Right lobe of liver (tissue), 4 donors: Measurements from ENCODE around the gene GOLT1A.

ENCODE experiments used
- CTCF ChIP-seq, 4 donors: fragments of 200-600 bp in 3 of 4; fragments of 450-650 bp in 1 of 4; IDR thresholded peaks; one replicate each; pipeline versions ENCODE4 v1.5.1 to v1.8.0; 2016 to 2022; ENCODE audit warnings: antibody characterized with exemption in 4 of 4, mild to moderate bottlenecking in 2 of 4
- POLR2A ChIP-seq: fragments of 450-650 bp; IDR thresholded peaks from one replicate; pipeline ENCODE4 v1.6.1; 2017; ENCODE audit warnings: antibody characterized with exemption, mild to moderate bottlenecking
- donor health status: DM: no; HTN: no; CAD: no.
- donor health status: DM: no; HTN: no; CAD: no.
- donor health status: DM: no; HTN: yes; CAD: no.

- no peak for TF ChIP-seq CTCF (IDR thresholded peaks at IDR 0.05)
- TF ChIP-seq POLR2A = no peak
Observed at GRCh38 chr1:204224655-204225054, 10.9 kb upstream of the GOLT1A start.
